Measurements from ENCODE around the gene TDRD3.
A peak's percentile ranks its signal among the peaks of the same experiment; 100 is the strongest.
"Not testable (repeated sequence)": the region's sequence is repeated elsewhere in the genome, so short reads cannot be mapped to it uniquely, and the experiment has no call there.

The TDRD3 gene

DNA sequence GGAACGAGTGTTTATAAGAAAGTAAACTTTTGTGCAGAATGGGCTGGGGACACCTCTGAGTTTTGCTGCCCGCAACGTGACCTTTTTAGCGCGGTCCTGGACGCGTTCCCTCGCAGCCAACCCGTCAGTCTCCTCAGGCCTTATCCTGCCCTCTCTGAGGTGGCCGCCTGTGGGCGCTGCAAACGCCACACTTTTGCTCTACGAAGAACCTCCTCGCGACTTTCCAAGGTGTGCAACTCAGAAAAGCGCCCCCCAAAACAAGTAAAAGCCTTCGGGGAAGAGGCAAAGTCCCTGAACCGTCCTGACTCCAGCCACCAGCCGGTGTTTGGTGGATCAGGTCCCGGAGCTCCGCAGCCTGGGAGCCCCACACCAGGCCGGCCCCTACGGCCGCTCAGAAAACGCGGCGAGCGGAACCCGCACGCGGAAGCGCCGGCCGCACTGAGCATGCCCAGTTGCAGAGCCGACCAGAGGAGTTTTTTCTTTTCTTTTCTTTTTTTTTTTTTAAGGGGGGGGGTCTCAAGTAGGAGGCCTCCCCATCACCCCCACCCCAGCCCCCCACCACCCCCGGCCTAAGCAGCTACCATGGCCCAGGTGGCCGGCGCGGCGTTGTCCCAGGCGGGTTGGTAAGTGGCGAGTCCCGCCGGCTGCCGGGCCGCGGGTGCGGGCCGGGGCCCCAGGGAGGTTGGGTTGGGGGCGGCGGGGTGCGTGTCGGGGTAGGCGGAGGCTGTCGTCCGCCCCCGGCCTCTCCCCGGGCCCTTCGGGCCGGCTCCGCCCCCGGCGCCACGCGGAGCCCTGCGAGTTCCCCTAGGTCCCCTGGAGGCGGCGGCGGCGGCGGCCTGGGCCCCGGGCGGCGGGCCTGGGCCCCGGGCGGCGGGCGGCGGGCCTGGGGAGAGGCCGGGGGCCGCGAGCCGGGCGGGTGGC is at the start of gene TDRD3:
TDRD3 (plus strand) TSS at position 438 of the 921 bp plus-strand sequence; CDS start at position 583, 145 bp downstream.
- DNase-seq = peak; percentile 44

DNA sequence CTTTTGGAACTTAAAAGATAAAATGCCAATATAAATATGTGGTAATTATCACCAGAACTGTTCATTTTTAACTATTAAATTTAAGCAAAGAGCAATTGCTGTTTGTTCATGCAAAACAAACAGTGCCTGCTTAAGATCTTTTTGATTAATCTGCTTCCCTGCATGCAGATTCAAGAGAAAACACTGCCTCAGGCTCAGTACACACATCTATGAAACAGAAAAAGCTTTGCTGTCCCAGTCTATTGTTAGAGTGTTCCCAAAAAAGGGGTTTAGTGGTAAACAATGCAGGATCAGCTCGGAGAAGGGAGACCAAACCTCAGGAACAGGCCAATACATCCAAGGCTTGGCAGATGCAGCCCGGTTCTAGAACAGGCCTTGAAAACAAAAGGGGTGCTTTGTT is 49.3 kb upstream of the TDRD3 start:
- DNase-seq = no peak

DNA sequence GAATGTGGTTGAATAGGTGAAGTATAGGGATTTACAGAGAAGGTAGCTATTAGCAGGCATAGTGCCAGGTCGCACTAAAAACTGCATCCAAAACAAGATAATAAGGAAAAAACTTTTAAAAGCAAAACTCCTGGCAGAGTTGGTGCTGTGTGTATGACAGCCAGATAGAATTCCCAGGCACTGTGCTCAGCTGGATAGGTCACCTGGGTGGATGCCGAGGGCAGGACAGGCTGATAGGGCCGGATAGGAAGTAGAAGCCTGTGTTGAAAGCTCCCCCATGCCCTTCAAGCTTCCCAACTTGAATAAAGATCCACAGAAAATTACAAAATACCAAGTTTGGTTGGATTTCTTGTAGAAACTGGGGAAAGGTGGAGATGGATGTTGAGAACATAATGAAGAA is 48.9 kb upstream of the TDRD3 start:
- DNase-seq = no peak

- no peak for DNase-seq
Observed at GRCh38 chr13:60351326-60351725, 45.7 kb upstream of the TDRD3 start.

DNA sequence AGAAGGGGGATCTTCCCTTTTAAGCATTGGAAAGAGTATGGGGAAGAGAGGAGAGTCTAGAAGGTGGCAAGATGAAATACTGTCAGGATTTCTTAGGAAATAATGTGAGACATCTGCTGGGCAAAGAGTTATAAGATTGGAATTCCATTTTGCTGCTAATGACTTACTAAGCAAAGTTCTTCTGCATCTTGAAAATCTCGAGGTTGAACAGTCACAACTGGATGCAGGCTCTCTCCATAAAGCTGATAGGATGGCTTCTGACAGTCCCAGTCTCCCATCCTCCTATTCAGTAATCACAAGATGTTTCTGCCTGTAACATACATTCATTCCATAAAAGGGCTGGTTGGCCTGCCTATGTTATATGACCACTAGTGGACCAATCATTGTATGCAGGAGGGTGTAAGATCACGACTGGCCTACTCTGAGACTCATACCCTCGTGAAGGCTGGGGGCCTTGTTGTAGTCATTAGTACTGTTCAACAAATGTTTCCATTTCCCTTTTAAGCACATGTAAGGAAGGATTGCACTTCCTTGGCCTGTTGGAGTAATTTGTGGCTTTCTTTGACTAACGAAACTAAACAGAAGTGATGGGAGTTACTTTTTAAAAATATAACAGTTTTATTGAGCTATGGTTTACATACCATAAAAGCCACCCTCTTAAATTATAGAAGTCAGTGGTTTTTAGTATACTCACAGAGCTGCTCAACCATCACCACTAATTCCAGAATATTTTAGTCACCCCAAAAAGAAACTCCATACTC is 45.0 kb upstream of the TDRD3 start:
- DNase-seq = no peak

DNA sequence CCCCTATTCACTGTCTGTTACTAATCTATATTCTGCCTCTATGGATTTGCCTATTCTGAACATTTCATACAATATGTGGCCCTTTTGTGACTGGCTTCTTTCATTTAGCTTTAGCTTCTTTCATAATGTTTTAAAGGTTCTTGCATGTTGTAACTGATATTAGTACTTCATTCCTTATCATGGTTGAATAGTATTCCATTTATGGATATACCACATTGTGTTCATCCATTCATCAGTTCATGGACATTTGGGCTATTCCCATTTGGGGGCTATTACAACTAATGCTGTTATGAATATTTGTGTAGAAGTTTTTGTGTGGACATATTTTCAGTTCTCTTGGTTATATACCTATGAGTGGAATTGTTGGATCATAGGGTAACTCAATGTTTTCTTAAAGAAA is 44.4 kb upstream of the TDRD3 start:
- no peak for DNase-seq

DNA sequence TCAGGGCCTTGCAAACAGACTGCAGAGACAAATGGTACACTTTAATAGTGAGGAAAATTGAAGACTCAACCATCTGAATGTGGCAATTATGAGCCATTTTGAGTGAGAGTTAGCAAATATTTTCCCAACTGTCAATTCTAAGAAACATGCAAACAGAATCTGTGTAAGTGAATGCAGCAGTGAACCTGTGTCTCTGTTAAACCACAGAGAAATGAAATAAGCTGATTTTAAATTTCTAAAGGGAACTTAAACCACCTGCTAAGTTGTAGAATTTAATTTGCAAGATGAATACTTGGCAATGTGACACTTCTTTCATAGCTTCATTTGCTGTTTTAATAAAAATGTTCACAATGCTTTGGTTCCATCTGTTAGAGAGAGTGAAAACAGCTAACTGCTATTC is 42.0 kb upstream of the TDRD3 start:
- DNase-seq = no peak

DNA sequence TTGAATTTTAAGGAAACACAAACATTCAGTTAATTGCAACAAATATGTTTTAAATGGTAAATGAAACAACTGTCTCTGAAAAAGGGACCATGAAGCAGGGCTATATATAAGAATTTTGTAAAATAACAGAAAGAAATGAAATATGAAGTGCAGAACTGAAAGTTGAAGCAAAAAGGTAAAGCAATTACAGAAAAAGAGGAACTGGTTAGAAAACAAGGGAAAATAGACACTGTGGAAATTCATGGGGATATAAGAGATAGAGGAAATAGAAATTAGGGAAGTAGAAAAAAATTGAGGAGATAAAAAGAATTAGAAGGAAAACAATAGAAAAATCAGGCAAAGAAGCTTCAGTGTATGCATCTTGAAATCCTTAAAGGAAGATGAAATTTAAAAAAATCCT is 40.0 kb upstream of the TDRD3 start:
- no peak for DNase-seq

DNA sequence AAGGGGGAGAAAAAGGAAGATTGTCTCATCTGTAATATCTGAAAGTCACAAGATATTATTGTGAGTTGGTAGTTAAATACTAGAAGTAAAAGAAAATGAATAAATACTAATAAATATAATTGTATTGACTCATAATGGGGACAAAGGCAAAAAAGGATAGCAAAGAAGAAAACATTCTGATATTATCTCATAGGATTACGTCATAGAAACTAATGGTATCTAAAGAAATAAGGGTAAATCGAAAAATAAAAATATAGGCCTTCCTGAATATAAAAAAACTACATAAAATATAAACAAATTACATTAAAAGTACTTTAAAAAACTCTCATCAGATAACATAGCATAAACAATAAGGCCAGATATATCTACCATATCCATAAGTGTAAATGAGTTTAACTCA is 38.6 kb upstream of the TDRD3 start:
- DNase-seq = no peak

GRCh38 chr13:60363288-60363687 is 33.7 kb upstream of the TDRD3 start:
- no peak for DNase-seq

GRCh38 chr13:60369242-60369641 is 27.8 kb upstream of the TDRD3 start:
- DNase-seq = no peak

- no peak for DNase-seq
Observed at GRCh38 chr13:60370343-60370742, 26.7 kb upstream of the TDRD3 start.

GRCh38 chr13:60372141-60372540 is 24.9 kb upstream of the TDRD3 start:
- DNase-seq = no peak

DNA sequence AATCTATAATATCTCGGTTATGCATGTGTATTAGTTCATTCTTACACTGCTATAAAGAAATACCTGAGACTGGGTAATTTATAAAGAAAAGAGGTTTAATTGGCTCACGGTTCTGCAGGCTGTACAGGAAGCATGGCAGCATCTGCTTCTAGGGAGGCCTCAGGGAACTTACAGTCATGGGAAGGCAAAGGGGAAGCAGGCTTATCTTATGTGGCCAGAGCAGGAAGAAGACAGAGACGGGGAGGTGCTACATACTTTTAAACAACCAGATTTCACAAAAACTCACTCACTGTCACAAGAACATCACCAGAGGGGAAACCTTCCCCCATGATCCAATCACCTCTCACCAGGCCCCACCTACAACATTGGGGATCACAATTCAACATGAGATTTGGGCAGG is 17.7 kb upstream of the TDRD3 start:
- not testable (repeated sequence) for DNase-seq

GRCh38 chr13:60379837-60380565 is 17.0 kb upstream of the TDRD3 start:
- DNase-seq = no peak

GRCh38 chr13:60384911-60385310 is 12.1 kb upstream of the TDRD3 start:
- no peak for DNase-seq

- no peak for DNase-seq
Observed at GRCh38 chr13:60386250-60386649, 10.8 kb upstream of the TDRD3 start.

DNA sequence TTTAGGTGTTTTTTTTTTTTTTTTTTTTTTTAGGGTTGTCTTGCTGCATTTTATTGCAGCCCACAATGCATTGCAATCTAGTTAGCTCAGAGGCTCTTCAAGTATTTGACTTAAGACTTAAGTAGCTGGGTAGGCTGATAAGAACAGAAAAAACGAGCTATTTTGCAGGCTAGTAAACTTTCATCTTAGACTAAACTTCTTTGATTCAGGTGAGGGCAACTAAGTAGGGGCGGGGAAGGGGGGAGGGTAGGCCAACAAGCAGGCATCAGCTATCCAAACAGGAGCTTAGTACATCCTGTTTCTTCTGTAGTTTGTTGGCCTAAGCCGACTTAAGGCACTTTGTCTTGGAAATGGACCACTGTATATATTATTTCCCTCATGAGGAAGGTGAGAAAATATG is 4.9 kb upstream of the TDRD3 start:
- DNase-seq = no peak

GRCh38 chr13:60395971-60396782 is 843 bp upstream of the TDRD3 start:
- peak; percentile 61 for DNase-seq

DNA sequence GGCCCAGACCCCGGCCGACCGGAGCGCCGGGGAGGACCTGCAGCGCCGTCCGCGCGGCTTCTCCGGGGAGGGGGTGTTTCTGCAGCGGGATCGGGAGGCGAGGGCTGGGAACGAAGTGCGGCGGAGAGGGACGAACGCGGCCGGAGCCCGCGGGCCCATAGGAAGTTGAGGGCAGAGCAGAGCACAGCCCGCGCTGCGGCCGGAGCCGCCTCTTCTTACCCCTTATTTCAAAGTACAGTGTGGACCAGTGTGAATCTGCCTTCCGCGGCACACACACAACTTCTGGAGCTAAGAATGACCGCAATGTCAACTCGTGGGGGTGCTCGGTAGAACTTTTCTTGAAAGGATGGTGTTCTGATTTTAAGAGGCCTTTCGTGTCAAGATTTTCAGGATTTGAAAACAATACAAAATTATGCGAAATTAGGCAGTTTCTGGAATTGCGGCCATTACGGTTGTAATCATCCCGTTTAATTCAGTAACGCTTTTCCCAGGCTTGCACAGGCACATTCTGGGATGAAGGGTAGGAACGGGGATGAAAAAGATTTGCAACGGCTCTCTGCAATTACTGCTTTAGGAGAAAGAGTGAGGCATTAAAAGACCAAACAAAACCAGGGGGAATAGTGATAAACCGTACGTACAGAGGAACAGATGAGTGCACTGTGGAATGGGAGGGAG is 821 bp downstream of the TDRD3 start:
- DNase-seq = no peak

GRCh38 chr13:60398379-60398891 is 1.4 kb downstream of the TDRD3 start:
- no peak for DNase-seq
